ENCODE results near the gene MCRIP1. TPM values are rescaled to one million over a fixed set of nuclear protein-coding genes. Genes with fewer than 3 reads are reported as not detected.

Gene MCRIP1
- total RNA-seq, 1 donor from 2014 or later: 85.9 TPM

DNA sequence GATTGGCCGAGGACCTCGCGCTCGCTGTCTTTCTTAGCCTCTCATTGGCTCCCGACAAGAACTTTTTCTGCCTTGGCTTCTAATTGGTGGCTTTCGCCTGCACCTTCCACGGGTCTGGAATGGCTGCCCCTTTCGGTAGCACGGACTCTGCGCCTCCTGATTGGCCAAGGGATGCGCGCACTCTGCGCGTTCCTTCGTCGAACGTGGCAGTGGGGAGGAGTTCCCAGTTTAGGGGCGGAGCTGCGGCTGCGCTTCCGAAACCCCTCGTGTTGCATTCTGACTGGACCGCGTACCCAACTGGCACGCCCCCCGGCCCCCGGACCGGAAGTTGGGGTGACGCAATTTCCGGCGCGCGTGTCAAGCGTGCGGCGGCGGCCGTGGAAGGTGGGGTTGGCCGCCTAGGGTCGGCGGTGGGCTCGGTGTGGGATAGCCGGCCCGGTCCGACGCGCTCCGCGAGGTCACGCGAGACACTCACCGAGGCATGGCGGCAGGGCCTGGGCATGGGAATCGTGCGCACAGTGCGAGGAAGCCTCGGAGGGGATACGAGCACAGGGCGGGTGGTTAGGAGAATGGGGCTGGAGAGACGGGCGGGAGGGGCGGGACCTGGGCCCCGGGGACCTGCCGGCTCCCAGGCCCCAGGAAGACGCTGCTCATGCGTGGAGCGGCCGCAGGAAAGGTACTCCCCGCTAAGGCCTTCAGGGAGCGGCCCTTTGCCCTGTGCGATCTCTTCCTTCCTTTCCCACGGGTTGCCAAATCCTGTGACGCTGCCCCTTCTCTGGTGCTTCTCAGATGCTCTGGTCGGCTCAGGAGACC, 27.9 kb upstream of the MCRIP1 start:
- peak; percentile 99 for DNase-seq

DNA sequence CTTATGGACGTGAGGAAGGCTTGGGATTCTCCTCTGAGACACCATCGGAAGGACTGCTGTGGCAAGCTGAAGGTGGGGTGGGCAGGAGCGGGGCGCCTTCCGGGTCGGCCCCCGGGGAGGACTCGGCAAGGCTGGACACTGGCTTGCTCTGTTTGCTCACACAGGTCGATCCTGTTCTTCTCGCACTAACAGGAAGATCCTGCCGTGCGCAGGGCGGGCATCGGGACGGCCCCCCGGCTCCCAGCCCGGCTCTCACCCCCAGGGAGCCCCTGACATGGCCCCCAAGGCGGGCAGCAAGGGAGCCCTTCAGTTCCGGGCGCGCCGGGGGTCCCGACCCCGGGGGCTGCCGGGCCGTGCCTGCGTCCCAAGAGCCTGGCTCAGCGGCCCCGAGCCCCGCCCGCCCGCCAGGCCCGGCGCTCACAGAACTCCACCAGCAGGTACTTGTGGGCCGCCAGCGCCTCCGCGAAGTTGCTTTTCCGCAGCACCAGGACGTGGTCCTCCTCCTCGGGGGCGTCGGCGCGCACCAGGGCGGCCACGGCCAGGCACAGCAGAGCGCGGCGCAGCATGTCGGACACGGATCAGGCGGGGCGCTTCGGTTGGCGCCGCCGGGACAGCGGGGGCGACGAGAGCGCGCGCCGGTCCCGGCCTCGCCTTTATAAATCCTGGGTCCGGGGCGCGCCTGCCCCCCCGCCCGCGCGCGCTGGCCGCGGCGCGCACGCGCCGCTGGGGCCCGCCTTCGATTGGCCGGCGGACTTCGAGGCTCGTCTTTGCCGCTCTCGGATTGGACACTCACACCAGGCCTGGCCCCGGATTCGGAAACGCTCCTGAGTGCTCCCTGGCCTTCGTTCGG, 27.0 kb upstream of the MCRIP1 start, which contains the start of gene P4HB:
TSS of gene P4HB (minus strand) at position 630 of the 850 bp plus-strand sequence. CDS start at position 566, 64 bp downstream.
- DNase-seq: no peak

DNA sequence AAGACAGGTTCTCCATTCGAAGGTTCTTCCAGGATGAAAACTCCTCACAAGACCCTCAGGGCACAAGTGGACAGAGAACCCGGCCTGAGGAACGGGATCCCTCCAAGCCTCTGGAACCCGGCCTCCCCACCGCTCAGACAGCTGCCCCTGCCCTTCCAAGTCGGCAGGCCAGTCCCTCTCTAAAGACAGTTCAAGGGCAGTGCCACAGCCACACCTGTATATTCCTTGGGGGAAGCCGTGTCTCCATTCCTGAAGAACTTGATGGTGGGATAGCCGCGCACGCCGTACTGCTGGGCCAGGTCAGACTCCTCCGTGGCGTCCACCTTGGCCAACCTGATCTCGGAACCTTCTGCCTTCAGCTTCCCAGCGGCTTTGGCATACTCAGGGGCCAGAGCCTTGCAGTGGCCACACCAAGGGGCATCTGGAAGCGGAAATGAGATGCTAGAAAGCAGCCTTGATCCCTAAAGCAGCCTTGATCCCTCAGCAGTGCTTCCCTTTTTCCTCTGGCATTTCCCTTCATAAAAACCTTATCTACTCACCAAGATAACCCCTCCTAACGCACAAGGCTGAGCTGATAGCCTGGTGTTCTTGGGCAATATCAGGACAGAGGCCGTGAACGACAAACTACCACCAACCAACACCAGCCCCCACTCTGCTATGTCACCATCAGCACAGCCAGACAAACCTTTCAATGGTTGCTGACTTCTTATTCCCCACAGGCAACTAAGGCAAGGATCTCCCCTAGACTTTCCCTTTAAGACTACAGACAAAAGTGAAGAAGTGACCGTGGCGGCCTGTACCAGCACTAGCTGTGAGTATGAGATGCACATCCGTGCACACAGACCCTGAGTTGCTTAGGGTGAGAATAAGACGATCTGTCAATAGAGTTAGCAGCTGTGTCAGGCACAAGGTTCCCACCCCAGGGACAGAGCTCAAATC, 26.1 kb upstream of the MCRIP1 start:
- no peak for DNase-seq

DNA sequence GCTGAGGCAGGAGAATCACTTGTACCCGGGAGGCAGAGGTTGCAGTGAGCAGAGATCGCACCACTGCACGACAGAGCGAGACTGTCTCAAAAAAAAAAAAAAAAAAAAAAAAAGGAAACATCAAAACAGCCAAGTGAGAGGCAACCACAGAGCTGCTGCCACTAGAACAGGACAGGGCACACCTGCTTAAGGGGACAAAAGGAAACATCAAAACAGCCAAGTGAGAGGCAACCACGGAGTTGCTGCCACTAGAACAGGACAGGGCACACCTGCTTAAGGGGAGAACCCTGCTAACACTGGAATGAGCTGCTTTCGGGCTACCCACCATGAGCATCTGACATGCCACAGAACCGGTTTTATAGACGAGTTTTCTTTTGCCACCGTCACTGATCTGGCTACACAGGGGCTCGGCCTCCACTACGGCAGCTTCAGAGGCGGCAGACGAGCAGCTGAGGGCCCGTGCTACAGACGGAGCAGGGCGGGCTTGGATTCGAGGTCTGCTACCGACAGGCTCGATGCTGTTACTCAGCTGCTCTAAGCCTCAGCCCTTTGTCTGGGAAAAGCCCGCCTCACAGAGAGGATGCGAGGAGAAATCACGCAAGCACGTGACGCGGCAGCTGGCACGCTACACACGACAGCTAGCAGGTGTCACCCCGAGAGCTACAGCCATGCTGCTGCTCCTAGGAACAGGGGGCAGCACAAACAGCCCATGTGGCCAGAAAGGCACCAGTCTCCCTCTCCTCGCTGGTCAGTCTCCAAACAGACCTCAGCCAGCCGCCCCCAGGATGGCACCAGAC, 25.3 kb upstream of the MCRIP1 start:
- DNase-seq: no peak

DNA sequence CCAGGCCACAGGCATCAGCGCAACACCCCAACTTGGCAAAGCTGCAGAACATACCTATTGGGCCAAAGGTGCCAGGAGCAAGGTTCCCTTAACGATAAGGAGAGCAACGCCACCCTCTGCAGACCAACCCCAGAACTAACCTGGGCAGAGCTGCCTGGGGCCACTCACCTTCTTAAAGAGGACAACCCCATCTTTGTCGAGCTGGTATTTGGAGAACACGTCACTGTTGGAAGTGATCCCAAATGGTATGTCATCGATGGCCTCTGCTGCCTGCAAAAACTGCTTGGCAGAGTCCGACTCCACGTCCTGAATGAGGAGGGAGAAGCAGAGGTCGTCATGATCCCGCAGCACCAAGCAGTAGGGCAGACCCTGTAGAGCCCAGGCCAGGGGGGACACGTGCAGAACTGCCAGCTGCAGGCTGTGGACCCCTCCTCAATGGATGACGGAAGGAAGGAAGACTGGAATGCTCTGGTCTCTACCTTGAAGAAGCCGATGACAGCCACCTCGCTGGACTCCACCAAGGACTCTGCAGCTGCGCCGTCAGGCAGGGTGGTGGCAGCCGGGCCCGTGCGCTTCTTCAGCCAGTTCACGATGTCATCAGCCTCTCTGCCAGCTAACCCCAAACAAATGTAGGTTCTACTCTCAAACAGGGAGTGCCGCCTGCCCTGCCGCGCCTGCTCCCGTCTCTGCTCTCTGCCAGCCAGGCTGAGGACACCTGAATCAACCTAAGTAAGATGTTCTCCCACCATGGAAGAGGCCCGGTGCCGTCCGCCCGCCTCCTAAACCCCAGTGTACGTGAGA, 22.1 kb upstream of the MCRIP1 start:
- DNase-seq: no peak

DNA sequence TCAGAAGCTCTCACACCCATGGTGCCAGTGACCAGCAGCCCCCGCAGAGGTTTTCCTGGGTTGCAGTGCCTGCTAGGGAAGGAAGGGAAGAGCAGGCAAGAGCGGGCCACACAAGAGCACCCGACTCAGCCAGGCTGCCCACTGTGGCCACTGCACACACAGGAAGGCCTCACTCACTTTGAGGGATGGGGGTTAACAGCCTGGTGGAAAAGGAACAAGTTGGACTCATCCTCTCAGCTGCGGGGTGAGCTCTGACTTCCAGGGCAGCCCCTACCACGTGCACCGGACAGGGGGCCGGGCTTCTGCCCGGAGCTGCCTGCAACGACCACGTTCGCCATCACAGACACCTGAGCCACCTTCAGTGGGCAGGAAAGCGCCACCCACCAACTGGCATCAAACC, 19.1 kb upstream of the MCRIP1 start:
- no peak for DNase-seq

DNA sequence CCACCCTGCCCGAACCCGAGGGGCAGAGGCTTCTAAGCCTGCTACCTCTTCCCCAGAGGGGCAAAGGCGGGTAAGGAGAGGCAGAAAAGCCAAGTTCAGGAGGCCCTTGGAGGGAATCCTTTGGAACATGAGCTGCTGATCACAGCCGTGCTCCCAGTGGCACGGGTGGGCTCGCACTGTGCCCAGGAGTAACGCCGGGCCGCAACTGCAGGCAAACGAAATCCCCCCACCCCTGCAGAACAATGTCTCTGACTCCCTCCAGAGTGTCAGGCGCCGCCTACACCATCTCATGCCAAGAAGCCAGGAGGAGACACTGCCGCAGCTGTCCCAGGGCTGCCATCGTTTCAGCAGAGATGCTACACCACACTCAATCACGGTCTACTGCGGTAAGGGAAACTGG, 18.3 kb upstream of the MCRIP1 start:
- DNase-seq: no peak

DNA sequence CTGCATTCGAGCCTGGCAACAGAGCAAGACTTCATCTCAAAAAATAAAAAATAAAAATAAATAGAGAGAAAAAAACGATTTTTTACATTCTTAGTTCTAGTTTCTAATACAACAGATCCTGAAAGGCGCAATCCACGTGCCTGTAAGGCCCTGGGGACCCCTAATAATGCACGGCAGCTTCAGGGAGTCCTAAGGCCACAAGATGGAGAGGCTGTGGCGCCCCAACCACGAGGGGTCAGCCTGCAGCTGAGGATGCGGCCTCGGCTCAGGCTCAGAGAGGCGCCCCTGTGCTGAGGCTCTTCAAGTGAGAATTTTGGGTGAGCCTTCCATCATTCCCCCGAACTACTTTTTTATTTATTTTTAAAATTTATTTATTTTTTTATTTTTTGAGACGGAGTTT, 16.4 kb upstream of the MCRIP1 start:
- no peak for DNase-seq

DNA sequence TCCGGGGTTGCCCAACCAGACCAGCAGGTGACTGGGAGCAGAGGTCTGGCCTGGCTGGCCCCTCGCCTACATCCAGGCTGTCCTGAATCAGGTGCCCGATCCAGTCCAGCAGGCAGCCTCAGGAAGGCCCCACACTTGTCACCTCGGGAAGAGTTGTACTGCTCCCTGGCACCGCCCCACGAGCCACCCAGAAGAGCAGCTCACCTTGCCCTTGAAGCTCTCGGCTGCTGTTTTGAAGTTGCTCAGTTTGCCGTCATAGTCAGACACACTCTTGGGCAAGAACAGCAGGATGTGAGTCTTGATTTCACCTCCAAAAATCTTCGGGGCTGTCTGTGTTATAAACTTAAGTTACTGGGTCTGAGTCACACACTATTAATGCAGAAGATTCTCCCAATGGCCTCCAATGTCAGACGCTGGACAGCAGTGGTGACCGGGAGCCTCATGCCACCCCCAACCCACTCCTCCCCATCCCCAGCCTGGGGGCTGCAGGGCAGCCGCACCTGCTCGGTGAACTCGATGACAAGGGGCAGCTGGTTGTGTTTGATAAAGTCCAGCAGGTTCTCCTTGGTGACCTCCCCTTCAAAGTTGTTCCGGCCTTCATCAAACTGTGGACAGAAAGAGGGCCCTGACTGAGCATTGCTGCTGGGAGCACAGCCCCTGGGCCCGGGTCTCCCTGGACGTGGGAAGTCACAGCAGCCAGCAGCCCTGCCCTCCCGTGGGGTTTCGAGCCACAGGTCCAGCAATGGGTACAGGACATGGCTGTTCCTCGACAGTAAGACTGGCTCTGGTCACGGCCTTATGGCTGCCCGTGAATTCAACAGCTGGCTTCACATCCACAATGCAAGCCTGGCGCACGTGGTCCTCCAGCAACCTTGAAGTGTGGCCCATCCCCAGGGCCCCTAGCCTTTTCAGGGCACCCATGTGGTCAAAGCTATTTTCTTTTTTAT, 13.9 kb upstream of the MCRIP1 start:
- no peak for DNase-seq

DNA sequence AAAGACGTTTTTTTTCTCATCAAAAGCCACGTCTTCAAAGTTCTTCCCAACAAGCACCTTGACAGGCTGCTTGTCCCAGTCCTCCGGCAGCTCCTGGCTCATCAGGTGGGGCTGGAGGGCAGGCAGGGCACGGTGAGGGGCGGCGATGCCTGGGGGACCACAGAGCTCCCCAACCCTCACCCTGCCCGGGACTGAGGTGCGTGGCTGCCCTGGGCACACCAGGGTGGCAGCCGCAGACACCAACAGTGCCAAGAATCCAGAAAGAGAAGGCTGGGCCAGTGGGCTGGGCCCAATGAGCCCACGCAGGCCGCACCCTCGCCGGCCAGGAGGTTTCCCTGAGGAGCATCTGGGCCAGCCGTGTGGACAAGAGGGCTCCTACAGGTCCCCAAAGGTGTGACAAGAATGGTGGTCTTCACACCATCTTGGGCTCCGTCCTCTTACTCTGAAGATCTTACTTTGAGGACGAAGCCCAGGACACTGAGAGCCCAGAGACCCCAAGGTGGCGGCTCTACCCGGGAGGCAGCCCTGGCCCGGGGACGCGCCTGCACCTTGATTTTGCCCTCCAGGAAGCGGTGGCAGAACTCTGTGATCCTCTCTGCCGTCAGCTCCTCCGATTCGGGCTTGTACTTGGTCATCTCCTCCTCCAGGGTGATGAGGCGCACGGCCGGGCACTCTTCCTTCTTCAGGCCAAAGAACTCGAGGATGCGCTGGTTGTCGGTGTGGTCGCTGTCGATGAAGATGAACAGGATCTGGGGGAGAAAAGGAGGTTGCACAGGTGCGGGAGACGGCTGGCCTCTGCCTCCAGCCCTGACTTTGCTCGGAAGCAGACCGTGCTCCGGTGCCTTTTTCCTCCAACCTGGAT, 13.0 kb upstream of the MCRIP1 start:
- no peak for DNase-seq

DNA sequence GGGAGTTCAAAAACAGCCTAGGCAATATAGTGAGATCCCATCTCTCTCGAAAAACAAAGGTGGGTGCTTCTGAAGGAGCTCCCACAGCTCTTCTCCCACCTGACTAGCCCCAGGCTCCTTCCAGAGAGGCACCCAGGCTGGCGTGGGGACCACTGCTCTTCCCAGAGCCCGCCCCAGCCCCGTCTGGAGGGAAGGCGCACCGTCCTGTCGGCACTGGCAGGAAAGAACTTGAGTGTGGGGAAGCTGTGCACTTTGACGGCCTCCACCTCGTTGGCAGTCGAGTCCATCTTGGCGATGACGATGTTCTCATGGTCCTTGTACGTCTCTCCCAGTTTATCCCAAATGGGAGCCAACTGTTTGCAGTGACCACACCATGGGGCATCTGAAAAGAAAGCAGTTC, 12.3 kb upstream of the MCRIP1 start:
- no peak for DNase-seq

DNA sequence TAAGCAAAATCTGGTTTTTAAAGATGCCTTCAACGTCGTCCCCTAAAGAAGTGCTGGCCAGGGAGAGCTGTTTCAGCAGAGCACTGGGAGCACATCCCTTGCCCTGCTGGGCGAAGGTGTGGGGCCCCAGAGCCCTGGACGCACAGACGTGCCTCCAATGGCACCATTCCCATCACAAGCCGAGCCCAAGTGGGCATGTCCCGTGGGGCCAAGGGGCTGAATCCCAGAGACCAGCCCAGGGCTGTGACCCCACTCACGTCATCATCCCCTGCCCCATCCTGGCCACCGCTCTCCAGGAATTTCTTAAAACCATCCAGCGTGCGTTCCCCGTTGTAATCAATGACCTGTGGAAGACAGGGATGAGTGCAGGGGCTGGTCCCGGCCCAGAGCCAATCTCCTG, 11.8 kb upstream of the MCRIP1 start:
- no peak for DNase-seq

DNA sequence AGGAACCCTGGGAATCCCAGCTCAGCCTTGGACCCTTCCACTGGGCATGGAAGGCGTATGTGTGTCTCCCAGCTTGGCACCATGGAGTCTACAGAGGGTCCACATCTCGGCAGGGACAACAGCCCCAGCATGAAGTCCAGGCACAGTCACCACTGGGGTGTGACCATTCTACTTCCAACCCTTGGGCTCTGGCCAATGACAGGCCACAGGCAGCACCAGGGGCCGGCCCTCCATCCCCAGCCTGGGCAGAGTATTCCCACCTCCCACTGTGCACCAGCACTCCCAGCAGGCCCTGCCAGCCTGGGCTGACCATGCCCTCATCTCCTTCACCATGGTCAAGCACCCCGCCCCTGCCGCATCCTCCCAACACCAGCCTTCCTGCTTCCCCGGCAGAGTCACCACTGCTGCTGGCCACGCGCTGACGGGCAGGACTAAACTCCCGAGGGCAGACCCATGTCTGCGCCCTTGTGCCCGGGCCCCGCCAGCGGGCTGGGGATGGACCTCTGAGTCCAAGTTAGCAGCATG, 11.3 kb upstream of the MCRIP1 start:
- DNase-seq: no peak

DNA sequence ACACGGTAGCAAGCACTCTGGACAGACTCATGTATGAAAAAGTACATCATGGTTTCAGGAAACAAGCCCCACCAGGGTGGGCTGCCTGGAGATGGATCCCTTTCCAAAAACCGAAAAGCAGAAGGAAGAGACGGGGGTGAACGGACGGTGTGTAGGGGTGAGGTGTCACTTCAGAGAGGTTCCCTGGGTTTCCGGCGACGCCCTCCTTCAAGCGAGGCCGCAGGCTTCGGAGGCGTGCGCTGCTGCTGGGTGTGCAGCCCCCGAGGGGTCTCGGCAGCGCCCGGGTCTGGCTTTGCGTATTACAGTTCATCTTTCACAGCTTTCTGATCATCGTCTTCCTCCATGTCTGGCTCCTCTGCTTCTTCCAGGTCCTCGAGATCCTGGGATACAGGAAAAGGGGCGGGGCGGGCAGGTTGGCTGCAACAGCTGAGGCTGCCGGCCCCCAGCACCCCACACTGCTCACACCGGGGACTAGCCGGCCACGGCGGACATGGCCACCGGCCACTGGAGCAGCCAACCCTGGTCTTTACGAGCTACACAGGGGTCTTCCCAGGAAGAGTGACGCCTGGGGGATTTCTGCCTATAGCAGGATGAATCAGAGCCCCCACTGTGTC, 10.7 kb upstream of the MCRIP1 start:
- no peak for DNase-seq

DNA sequence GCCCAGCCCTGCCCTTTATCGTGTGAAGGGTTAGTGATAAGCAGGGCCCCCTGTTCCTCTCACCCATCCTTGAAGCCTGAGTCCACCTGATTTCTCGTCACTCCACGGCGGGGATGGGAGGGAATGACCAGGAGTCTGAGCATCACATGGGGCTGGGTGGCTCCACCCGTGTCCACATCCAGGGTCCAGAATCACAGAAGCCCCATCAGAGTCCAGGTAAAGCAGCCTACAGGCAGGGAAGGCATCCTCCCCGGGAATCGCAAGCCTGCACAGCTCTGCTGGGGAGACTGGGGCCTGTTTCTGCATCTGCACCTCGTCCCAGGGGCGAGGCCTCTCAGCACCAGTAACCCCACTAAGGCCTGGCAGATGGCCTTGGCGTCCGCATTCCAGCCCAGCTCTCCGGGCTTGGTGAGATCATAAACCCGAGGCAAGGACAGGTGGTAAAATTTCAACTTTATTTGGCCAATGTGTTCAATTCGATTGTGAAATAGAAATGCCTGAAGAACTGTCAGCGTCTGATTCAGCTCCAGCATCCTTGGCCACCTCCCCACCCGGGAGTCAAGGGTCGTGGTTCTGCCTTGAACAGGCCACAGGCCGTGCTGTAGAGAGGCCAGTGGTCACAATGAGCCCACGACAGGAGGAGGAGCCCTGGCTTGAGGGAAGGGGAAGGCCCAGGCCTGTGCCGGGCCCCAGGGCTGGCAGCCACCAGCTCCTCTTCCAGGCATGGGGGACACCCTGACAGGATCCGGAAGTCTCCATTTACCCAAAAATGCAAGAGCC, 9.8 kb upstream of the MCRIP1 start:
- DNase-seq: no peak

DNA sequence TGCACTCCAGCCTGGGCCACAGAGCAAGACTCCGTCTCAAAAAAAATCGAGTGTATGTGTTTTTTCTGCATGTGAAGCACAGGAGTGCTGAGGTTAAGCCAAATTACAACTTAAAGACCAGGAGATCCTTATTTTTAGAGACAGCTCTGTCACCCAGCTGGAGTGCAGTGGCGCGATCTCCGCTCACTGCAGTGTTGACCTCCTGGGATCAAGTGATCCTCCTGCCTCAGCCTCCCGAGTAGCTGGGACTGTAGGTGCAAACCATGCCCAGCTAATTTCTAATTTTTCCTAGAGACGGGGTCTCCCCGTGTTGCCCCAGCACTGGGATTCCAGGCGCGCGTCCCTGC, 9.3 kb upstream of the MCRIP1 start:
- DNase-seq: no peak

DNA sequence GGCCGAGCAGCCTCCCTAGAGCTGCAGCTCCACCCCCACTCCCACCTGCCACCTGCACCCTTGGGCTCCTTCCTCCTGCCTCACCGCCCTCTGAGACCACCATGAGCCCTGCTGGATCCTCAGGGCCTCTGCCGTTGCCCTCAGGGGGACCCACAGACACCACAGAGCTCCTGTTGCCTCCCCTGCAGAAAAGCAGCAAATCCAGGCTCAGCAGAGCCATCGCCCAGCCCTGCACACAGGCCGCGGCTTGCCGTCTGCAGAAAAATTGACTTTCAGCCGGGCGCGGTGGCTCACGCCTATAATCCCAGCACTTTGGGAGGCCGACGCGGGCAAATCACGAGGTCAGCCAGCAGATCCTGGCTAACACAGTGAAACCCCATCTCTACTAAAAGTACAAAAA, 8.8 kb upstream of the MCRIP1 start:
- no peak for DNase-seq
